Right ventricle myocardium superior (tissue), 1 donor: ENCODE measurements around the gene FRMD8. TPM values are rescaled to one million over a fixed set of nuclear protein-coding genes. Genes with fewer than 3 reads are reported as not detected.
A peak's percentile ranks its signal among the peaks of the same experiment; 100 is the strongest.

ENCODE experiments used
- ATAC-seq: fragments of 200-7000 bp; cut with Tn5 transposase; one replicate; pipeline ENCODE4 v1.9.1; 2020; ENCODE audit warnings: mild to moderate bottlenecking; ENCODE audit not compliant: poor library complexity
- DNase-seq: peaks from one replicate; pipeline ENCODE4 v3.0.0-alpha.2; 2020
- intact Hi-C: fragments of 100-400 bp; cut with DNase I; formaldehyde crosslinking; loops from one replicate; pipeline ENCODE4 v1.11.2; 2022
- total RNA-seq: library from RNA; stranded (reverse); fragmentation: NEBNext Ultra II Directional; extraction: Animal tissue kit (Norgen Biotek cat#: 25700); gene quantifications from one replicate; pipeline ENCODE4 v1.2.1, GENCODE V29; 2021
- donor health status: DM: no; HTN: yes; CAD: no; lungs with severe emphysema.

The FRMD8 gene
- total RNA-seq, 1 donor from 2014 or later: 8.6 TPM

GRCh38 chr11:65389294-65389980, 3.0 kb downstream of the FRMD8 start:
- no peak for ATAC-seq
- intact Hi-C loops: no loop called here
- DNase-seq: no peak

GRCh38 chr11:65390099-65390941, 3.9 kb downstream of the FRMD8 start:
- no peak for DNase-seq
- ATAC-seq: no peak
- intact Hi-C loops: no loop called here

- ATAC-seq: peak; percentile 20
- intact Hi-C loops: no loop called here
- no peak for DNase-seq
Observed at GRCh38 chr11:65390996-65391395, 4.6 kb downstream of the FRMD8 start.

GRCh38 chr11:65392186-65392829, 5.9 kb downstream of the FRMD8 start:
- intact Hi-C loops: no loop called here
- ATAC-seq (no peak), DNase-seq (no peak)

GRCh38 chr11:65392899-65393298, 6.5 kb downstream of the FRMD8 start:
- no peak for DNase-seq
- ATAC-seq: no peak
- intact Hi-C loops: no loop called here

- DNase-seq (no peak), ATAC-seq (no peak)
- intact Hi-C loops: no loop called here
Observed at GRCh38 chr11:65393513-65394079, 7.2 kb downstream of the FRMD8 start.

- intact Hi-C loops: no loop called here
- ATAC-seq: no peak
- DNase-seq: no peak
Observed at GRCh38 chr11:65394125-65394536, 7.7 kb downstream of the FRMD8 start.

- ATAC-seq: no peak
- no peak for DNase-seq
- intact Hi-C loops: no loop called here
Observed at GRCh38 chr11:65395961-65396530, 9.6 kb downstream of the FRMD8 start.

- no peak for ATAC-seq
- no peak for DNase-seq
- intact Hi-C loops: no loop called here
Observed at GRCh38 chr11:65396769-65397745, 10.6 kb downstream of the FRMD8 start.

- no peak for ATAC-seq
- intact Hi-C loops: no loop called here
- DNase-seq: no peak
Observed at GRCh38 chr11:65398362-65398910, 12.0 kb downstream of the FRMD8 start.

- DNase-seq: no peak
- intact Hi-C loops: no loop called here
- no peak for ATAC-seq
Observed at GRCh38 chr11:65399249-65399648, 12.8 kb downstream of the FRMD8 start.

GRCh38 chr11:65399845-65400244, 13.4 kb downstream of the FRMD8 start:
- intact Hi-C loops: no loop called here
- ATAC-seq (no peak), DNase-seq (no peak)

GRCh38 chr11:65400307-65401072, 14.1 kb downstream of the FRMD8 start:
- intact Hi-C loops: no loop called here

GRCh38 chr11:65401073-65401802, 14.8 kb downstream of the FRMD8 start:
- intact Hi-C loops: no loop called here
- DNase-seq (no peak), ATAC-seq (no peak)

More at GRCh38 chr11:65400307-65401072, 14.1 kb downstream of the FRMD8 start:
- DNase-seq (no peak), ATAC-seq (no peak)

GRCh38 chr11:65401803-65402248, 15.4 kb downstream of the FRMD8 start:
- intact Hi-C loops: no loop called here
- ATAC-seq: no peak
- DNase-seq: no peak

- ATAC-seq (no peak), DNase-seq (no peak)
- intact Hi-C loops: no loop called here
Observed at GRCh38 chr11:65402790-65403189, 16.4 kb downstream of the FRMD8 start.
